Heart left ventricle (tissue), 16 donors: ENCODE results near the gene SCAF1. TPM values are rescaled to one million over a fixed set of nuclear protein-coding genes. Genes with fewer than 3 reads are reported as not detected.
"Not testable (repeated sequence)": the region's sequence is repeated elsewhere in the genome, so short reads cannot be mapped to it uniquely, and the experiment has no call there.

Experiments
- ATAC-seq, 4 donors: fragments of 200-7000 bp; cut with Tn5 transposase; one replicate each; pipeline ENCODE4 v1.9.1; 2020 to 2022; ENCODE audit warnings: moderate library complexity in 4 of 4, mild to moderate bottlenecking in 3 of 4, moderate number of reproducible peaks in 1 of 4
- DNase-seq, 5 donors: peaks; one replicate each; pipeline ENCODE4 v3.0.0-alpha.2; 2020
- H3K27ac ChIP-seq, 12 donors: fragments of 200-600 bp; sonication (generic) in 4 of 12; one replicate each; pipeline versions ENCODE4 v1.5.0 to v1.8.0; 2016 to 2022; ENCODE audit warnings: mild to moderate bottlenecking in 2 of 12
- H3K27me3 ChIP-seq, 9 donors: fragments of 200-600 bp; sonication (generic) in 2 of 9; one replicate each; pipeline versions ENCODE4 v1.5.1 to v1.8.0; 2016 to 2022; ENCODE audit warnings: mild to moderate bottlenecking in 3 of 9
- H3K36me3 ChIP-seq, 9 donors: fragments of 200-600 bp; sonication (generic) in 2 of 9; one replicate each; pipeline versions ENCODE4 v1.5.0 to v1.8.0; 2018 to 2022; ENCODE audit warnings: mild to moderate bottlenecking in 2 of 9
- H3K4me1 ChIP-seq, 12 donors: fragments of 200-600 bp; sonication (generic) in 4 of 12; one replicate each; pipeline versions ENCODE4 v1.5.0 to v1.8.0; 2016 to 2022; ENCODE audit warnings: mild to moderate bottlenecking in 3 of 12
- H3K4me3 ChIP-seq, 12 donors: fragments of 200-600 bp; sonication (generic) in 4 of 12; one replicate each; pipeline versions ENCODE4 v1.5.0 to v1.8.0; 2017 to 2022; ENCODE audit warnings: mild to moderate bottlenecking in 9 of 12, moderate library complexity in 4 of 12
- H3K9me3 ChIP-seq, 12 donors: fragments of 200-600 bp; sonication (generic) in 4 of 12; one replicate each; pipeline versions ENCODE4 v1.5.0 to v1.8.0; 2016 to 2022; ENCODE audit warnings: mild to moderate bottlenecking in 1 of 12
- POLR2A ChIP-seq, 2 donors: fragments of 450-650 bp; IDR thresholded peaks; one replicate each; pipeline ENCODE4 v1.6.1; 2017; ENCODE audit warnings: antibody characterized with exemption in 2 of 2, mild to moderate bottlenecking in 2 of 2, moderate library complexity in 2 of 2
- WGBS, 4 donors: extraction: QIAGEN DNeasy Blood & Tissue Kit in 2 of 4; methylation state at CpG; one replicate each; pipeline versions ENCODE4 v1.1.5 to v1.1.7; 2013 to 2018; 5-methylcytosine and 5-hydroxymethylcytosine counted together
- intact Hi-C, 10 donors: fragments of 100-400 bp; cut with DNase I; formaldehyde crosslinking; loops; one replicate each; pipeline versions ENCODE4 v1.11.1 to v1.14.2; 2022
- polyA plus RNA-seq, 2 donors: library from polyadenylated mRNA; stranded (reverse); fragments of 200-250 nt; gene quantifications; one replicate each; pipeline ENCODE4 v1.2.3, GENCODE V29; 2013
- total RNA-seq, 9 donors: library from RNA; depleted of rRNA in 2 of 9; stranded (reverse); fragments of >200 nt in 2 of 9; fragmentation: NEBNext Ultra II Directional in 3 of 9; extraction: Animal tissue kit (Norgen Biotek cat#: 25700) in 3 of 9; gene quantifications; one replicate each; pipeline versions ENCODE4 v1.1.0 to v1.2.4, GENCODE V29; 2016 to 2023
- TF ChIP-seq, protein P1 (sequence below), 12 donors: fragments of 200-600 bp; sonication (generic) in 4 of 12; IDR thresholded peaks; one replicate each; pipeline versions ENCODE4 v1.5.0 to v1.8.0; 2018 to 2022; ENCODE audit warnings: antibody characterized with exemption in 12 of 12, mild to moderate bottlenecking in 5 of 12
- donor health status: ischemic (EF 13 %, LVEDD 7.1; RV severe dilation, severe dysfunction).
- donor health status: healthy with polysubstance abuse.
- donor health status: DM: no; HTN: yes; CAD: no.
- donor health status: DM: no; HTN: no; CAD: no.
- donor health status: ischemic (EF 25% LVEDD 6.9; RV normal size, moderate dysfunction).
- donor health status: ischemic (EF 25% LVEDD 5.7; RV mildly dilated, moderate dysfunction).
- donor health status: healthy.
- donor health status: DM: yes; HTN: yes; CAD: no.
- donor health status: ischemic (EF 35%, LVEDD 5.7; RV mildly dilated, moderate dysfunction).
- donor health status: nonischemic (EF 11% LVEDD 7.7; RV severe dilation, severe dysfunction).
- donor health status: DM: yes; HTN: yes; CAD: no.
- donor health status: PGD.
- donor health status: ischemic (EF 29% LVEDD 5.4; RV normal size, mild dysfunction).
- donor health status: nonischemic (EF 23%, LVEDD 6.1; RV moderate dilation, normal function).

SCAF1 gene
- total and polyA plus RNA-seq, 11 donors, result 24.5 to 52.8 (median 44.0) TPM

- Histone ChIP-seq H3K36me3 (peaks cover 0 to 72% (median 65%) of the 10 kb centered on the region in 9 donors), H3K9me3 (peaks cover 0 to 3% (median 0%) of the 10 kb centered on the region in 12 donors), H3K4me1 (peaks cover 0 to 17% (median 2%) of the 10 kb centered on the region in 12 donors), H3K4me3 (no peak overlapping the region), H3K27ac (no peak overlapping the region), H3K27me3 (no peaks in the 10 kb centered on the region)
- TF ChIP-seq POLR2A (IDR thresholded peaks at IDR 0.05), result no peak
- TF ChIP-seq, protein P1, sequence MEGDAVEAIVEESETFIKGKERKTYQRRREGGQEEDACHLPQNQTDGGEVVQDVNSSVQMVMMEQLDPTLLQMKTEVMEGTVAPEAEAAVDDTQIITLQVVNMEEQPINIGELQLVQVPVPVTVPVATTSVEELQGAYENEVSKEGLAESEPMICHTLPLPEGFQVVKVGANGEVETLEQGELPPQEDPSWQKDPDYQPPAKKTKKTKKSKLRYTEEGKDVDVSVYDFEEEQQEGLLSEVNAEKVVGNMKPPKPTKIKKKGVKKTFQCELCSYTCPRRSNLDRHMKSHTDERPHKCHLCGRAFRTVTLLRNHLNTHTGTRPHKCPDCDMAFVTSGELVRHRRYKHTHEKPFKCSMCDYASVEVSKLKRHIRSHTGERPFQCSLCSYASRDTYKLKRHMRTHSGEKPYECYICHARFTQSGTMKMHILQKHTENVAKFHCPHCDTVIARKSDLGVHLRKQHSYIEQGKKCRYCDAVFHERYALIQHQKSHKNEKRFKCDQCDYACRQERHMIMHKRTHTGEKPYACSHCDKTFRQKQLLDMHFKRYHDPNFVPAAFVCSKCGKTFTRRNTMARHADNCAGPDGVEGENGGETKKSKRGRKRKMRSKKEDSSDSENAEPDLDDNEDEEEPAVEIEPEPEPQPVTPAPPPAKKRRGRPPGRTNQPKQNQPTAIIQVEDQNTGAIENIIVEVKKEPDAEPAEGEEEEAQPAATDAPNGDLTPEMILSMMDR (IDR thresholded peaks at IDR 0.05), result no peak
- intact Hi-C loops, result no loop called here
- DNase-seq (no peak), ATAC-seq (no peak)
- WGBS, 4 donors, result 94 to 97% (median 94%) methylated on average over 7 of the region's 7 CpGs
Measured at GRCh38 chr19:49616945-49617344, 25.1 kb upstream of the SCAF1 start.

- WGBS, 4 donors, result 91 to 96% (median 95%) methylated on average over 13 of the region's 13 CpGs
- H3K27me3 ChIP-seq, H3K27ac ChIP-seq, H3K4me3 ChIP-seq, DNase-seq, intact Hi-C loops, H3K9me3 ChIP-seq, ATAC-seq: not testable (repeated sequence)
- Histone ChIP-seq H3K4me1 (peaks cover 0 to 17% (median 0%) of the 10 kb centered on the region in 12 donors), H3K36me3 (peaks cover 0 to 79% (median 67%) of the 10 kb centered on the region in 9 donors)
Measured at GRCh38 chr19:49617860-49618259, 24.1 kb upstream of the SCAF1 start.

GRCh38 chr19:49624967-49625910 lies 16.8 kb upstream of the SCAF1 start:
- ATAC-seq (peak in 2 of 4 donors; percentile 11 to 24), DNase-seq (no peak)
- Histone ChIP-seq H3K4me1 (peaks cover 0 to 8% (median 0%) of the 10 kb centered on the region in 12 donors), H3K27ac (no peak overlapping the region), H3K9me3 (no peaks in the 10 kb centered on the region), H3K4me3 (no peak overlapping the region), H3K27me3 (no peaks in the 10 kb centered on the region), H3K36me3 (peaks cover 0 to 57% (median 37%) of the 10 kb centered on the region in 9 donors)
- no peak for TF ChIP-seq POLR2A (IDR thresholded peaks at IDR 0.05)
- TF ChIP-seq, protein P1 (IDR thresholded peaks at IDR 0.05), result no peak
- WGBS, 4 donors, result 85 to 90% (median 88%) methylated on average over 22 to 27 of the region's 27 CpGs
- intact Hi-C loops, result no loop called here

DNA sequence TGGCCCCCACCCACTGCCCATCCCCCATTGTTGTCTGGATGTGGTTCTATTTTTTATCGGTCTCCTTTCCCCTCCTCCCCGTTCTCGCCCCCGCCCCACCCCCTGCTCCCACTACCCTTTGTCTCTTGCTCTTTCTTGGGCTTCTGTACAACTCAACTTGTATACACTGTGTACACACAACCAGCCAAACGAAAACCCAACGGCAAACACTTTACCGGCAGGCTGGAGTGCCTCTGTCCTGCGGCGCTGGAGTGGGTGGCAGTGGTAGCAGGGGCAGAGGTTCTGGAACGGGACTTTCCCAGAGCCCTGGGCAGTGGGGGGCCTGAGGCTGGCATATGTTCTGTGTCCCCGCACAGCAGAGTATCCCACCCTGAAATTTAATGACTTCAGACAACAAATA lies 15.8 kb upstream of the SCAF1 start:
- peaks cover 0 to 15% (median 6%) of the 10 kb centered on the region in 12 donors for H3K4me1 ChIP-seq
- no peak overlapping the region for H3K27ac ChIP-seq
- no peak overlapping the region for H3K4me3 ChIP-seq
- peaks cover 0 to 54% (median 34%) of the 10 kb centered on the region in 9 donors for H3K36me3 ChIP-seq
- no peak for ATAC-seq
- TF ChIP-seq POLR2A (IDR thresholded peaks at IDR 0.05), result no peak
- TF ChIP-seq, protein P1 (IDR thresholded peaks at IDR 0.05), result no peak
- no peaks in the 10 kb centered on the region for H3K27me3 ChIP-seq
- 87 to 89% (median 88%) methylated on average over 11 of the region's 11 CpGs for WGBS, 4 donors
- DNase-seq, result no peak
- intact Hi-C loops, result no loop called here
- no peaks in the 10 kb centered on the region for H3K9me3 ChIP-seq
